Neuronal stem cell (in vitro differentiated cells): ENCODE results near the gene MRPS11.

Source experiments
- DNase-seq: peaks from one replicate; pipeline ENCODE4 v3.0.0-alpha.2; 2013; ENCODE audit warnings: low spot score
- H2AFZ ChIP-seq: one replicate; pipeline ENCODE4 v1.6.1; 2013; ENCODE audit warnings: mild to moderate bottlenecking, low read length, inconsistent platforms
- H2AK5ac ChIP-seq: 2 replicates; pipeline ENCODE4 v1.6.1; 2013; ENCODE audit warnings: low read depth, mild to moderate bottlenecking, inconsistent platforms, low read length, moderate library complexity, mixed read lengths
- H2BK120ac ChIP-seq: 2 replicates; pipeline ENCODE4 v1.6.1; 2013; ENCODE audit warnings: low read depth, mild to moderate bottlenecking, inconsistent platforms, low read length, moderate library complexity, mixed read lengths
- H2BK12ac ChIP-seq: one replicate; pipeline ENCODE4 v1.6.1; 2013; ENCODE audit warnings: low read length, inconsistent platforms
- H2BK15ac ChIP-seq: 2 replicates; pipeline ENCODE4 v1.6.1; 2013; ENCODE audit warnings: mild to moderate bottlenecking, low read length, inconsistent platforms, mixed read lengths
- H2BK5ac ChIP-seq: one replicate; pipeline ENCODE4 v1.6.1; 2013; ENCODE audit warnings: inconsistent platforms, mild to moderate bottlenecking, low read length, moderate library complexity
- H3K14ac ChIP-seq: one replicate; pipeline ENCODE4 v1.6.1; 2013; ENCODE audit warnings: low read length, inconsistent platforms
- H3K18ac ChIP-seq: 2 replicates; pipeline ENCODE4 v1.6.1; 2013; ENCODE audit warnings: low read length, inconsistent platforms
- H3K23ac ChIP-seq: 2 replicates; pipeline ENCODE4 v1.6.1; 2013; ENCODE audit warnings: low read depth, mild to moderate bottlenecking, mixed read lengths, low read length, inconsistent platforms; ENCODE audit not compliant: poor library complexity
- H3K27ac ChIP-seq: replicated peaks from 3 replicates; pipeline ENCODE4 v1.5.1; 2013; ENCODE audit warnings: low read length, inconsistent platforms
- H3K27me3 ChIP-seq, 3 experiments: 2 replicates each; pipeline ENCODE4 v1.6.1; 2013; ENCODE audit warnings: low read length in 3 of 3, mild to moderate bottlenecking in 2 of 3, inconsistent platforms in 1 of 3, low read depth in 1 of 3, mixed read lengths in 1 of 3, moderate library complexity in 1 of 3; ENCODE audit not compliant: control insufficient read depth in 3 of 3, insufficient read depth in 3 of 3
- H3K36me3 ChIP-seq, 2 donors: replicated peaks in 1 of 2; 2 replicates each; pipeline ENCODE4 v1.6.1; 2013; ENCODE audit warnings: low read length in 2 of 2; ENCODE audit not compliant: control insufficient read depth in 2 of 2, insufficient read depth in 2 of 2
- H3K4ac ChIP-seq: 2 replicates; pipeline ENCODE4 v1.6.1; 2013; ENCODE audit warnings: inconsistent platforms, mild to moderate bottlenecking, low read length, moderate library complexity
- H3K4me1 ChIP-seq, 2 donors: 1 replicate in 1 of 2; 2 replicates in 1 of 2; pipeline ENCODE4 v1.6.1; 2013; ENCODE audit warnings: low read length in 2 of 2, low read depth in 1 of 2; ENCODE audit not compliant: control insufficient read depth in 2 of 2, insufficient read depth in 1 of 2
- H3K4me2 ChIP-seq: one replicate; pipeline ENCODE4 v1.6.1; 2013; ENCODE audit warnings: mild to moderate bottlenecking, low read length, inconsistent platforms; ENCODE audit not compliant: insufficient read depth, poor library complexity, severe bottlenecking
- H3K4me3 ChIP-seq, 2 donors: 2 replicates each; pipeline ENCODE4 v1.5.1; 2013; ENCODE audit warnings: low read length in 2 of 2, mild to moderate bottlenecking in 2 of 2, inconsistent platforms in 1 of 2, moderate library complexity in 1 of 2
- H3K79me1 ChIP-seq: one replicate; pipeline ENCODE4 v1.6.1; 2013; ENCODE audit warnings: low read depth, mild to moderate bottlenecking, inconsistent platforms, low read length, moderate library complexity
- H3K9ac ChIP-seq: one replicate; pipeline ENCODE4 v1.6.1; 2013; ENCODE audit warnings: mild to moderate bottlenecking, low read depth, low read length, inconsistent platforms; ENCODE audit not compliant: poor library complexity
- H3K9me3 ChIP-seq, 2 donors: replicated peaks in 1 of 2; 2 replicates each; pipeline versions ENCODE3 to v1.6.1; 2013; ENCODE audit warnings: low read length in 2 of 2, mild to moderate bottlenecking in 2 of 2, inconsistent platforms in 1 of 2, low read depth in 1 of 2, mixed read lengths in 1 of 2, moderate library complexity in 1 of 2; ENCODE audit not compliant: control insufficient read depth in 2 of 2, insufficient read depth in 1 of 2
- H4K8ac ChIP-seq: one replicate; pipeline ENCODE4 v1.6.1; 2013; ENCODE audit warnings: low read depth, mild to moderate bottlenecking, inconsistent platforms, low read length, moderate library complexity
- H4K91ac ChIP-seq: one replicate; pipeline ENCODE4 v1.6.1; 2013; ENCODE audit warnings: low read length, low read depth, mild to moderate bottlenecking, inconsistent platforms; ENCODE audit not compliant: poor library complexity
- WGBS, 2 donors: extraction: QIAGEN DNeasy Blood & Tissue Kit; methylation state at CpG; one replicate each; pipeline ENCODE4 v1.1.7; 2013; ENCODE audit warnings: missing lambda C conversion rate in 2 of 2, mixed read lengths in 1 of 2; ENCODE audit not compliant: insufficient read length in 2 of 2, insufficient replicate concordance in 1 of 2; ENCODE audit errors: extremely low coverage in 2 of 2; 5-methylcytosine and 5-hydroxymethylcytosine counted together

Gene MRPS11

GRCh38 chr15:88498996-88499395 is 31.5 kb downstream of the MRPS11 start:
- H2BK5ac ChIP-seq = no peak overlapping the region
- H4K8ac ChIP-seq = no peak overlapping the region
- H3K14ac ChIP-seq = no peak overlapping the region
- no peak for DNase-seq
- no peak overlapping the region for H3K9ac ChIP-seq
- H3K23ac ChIP-seq = no peak overlapping the region
- no peak overlapping the region for H2BK15ac ChIP-seq
- peaks cover 0 to 15% of the 10 kb centered on the region in 2 donors for H3K36me3 ChIP-seq
- WGBS, 2 donors = no CpG with 5 or more reads among the region's 3 CpGs
- H3K27ac ChIP-seq = no peak overlapping the region
- H2AK5ac ChIP-seq = no peak overlapping the region
- no peaks in the 10 kb centered on the region for H3K27me3 ChIP-seq
- H2BK120ac ChIP-seq = no peak overlapping the region
- H2AFZ ChIP-seq = no peak overlapping the region
- H3K4me2 ChIP-seq = no peak overlapping the region
- no peaks in the 10 kb centered on the region for H3K79me1 ChIP-seq
- H4K91ac ChIP-seq = no peak overlapping the region
- H2BK12ac ChIP-seq = no peak overlapping the region
- H3K4me1 ChIP-seq = peaks cover 0 to 4% of the 10 kb centered on the region in 2 donors
- H3K4me3 ChIP-seq = no peak overlapping the region
- H3K18ac ChIP-seq = no peak overlapping the region
- H3K9me3 ChIP-seq = no peaks in the 10 kb centered on the region
- H3K4ac ChIP-seq = no peak overlapping the region

- no peak for DNase-seq
- H3K27ac ChIP-seq = no peak overlapping the region
- H3K4me3 ChIP-seq = no peak overlapping the region
- no peak overlapping the region for H2BK15ac ChIP-seq
- no CpG with 5 or more reads among the region's 1 CpG for WGBS, 2 donors
- H3K4ac ChIP-seq = no peak overlapping the region
- H2BK5ac ChIP-seq = no peak overlapping the region
- H4K91ac ChIP-seq = no peak overlapping the region
- no peak overlapping the region for H3K18ac ChIP-seq
- H3K79me1 ChIP-seq = no peaks in the 10 kb centered on the region
- no peak overlapping the region for H3K9ac ChIP-seq
- H3K23ac ChIP-seq = no peak overlapping the region
- no peaks in the 10 kb centered on the region for H3K4me1 ChIP-seq
- no peak overlapping the region for H4K8ac ChIP-seq
- no peak overlapping the region for H3K4me2 ChIP-seq
- H2BK12ac ChIP-seq = no peak overlapping the region
- H3K14ac ChIP-seq = no peak overlapping the region
- no peak overlapping the region for H2BK120ac ChIP-seq
- H3K9me3 ChIP-seq = no peaks in the 10 kb centered on the region
- H3K27me3 ChIP-seq = no peaks in the 10 kb centered on the region
- no peak overlapping the region for H2AK5ac ChIP-seq
- H3K36me3 ChIP-seq = peaks cover 1 to 69% of the 10 kb centered on the region in 2 donors
- H2AFZ ChIP-seq = no peak overlapping the region
Observed at GRCh38 chr15:88504445-88504844, 36.9 kb downstream of the MRPS11 start.

GRCh38 chr15:88505721-88506120 is 38.2 kb downstream of the MRPS11 start:
- WGBS, 2 donors = no CpG with 5 or more reads among the region's 2 CpGs
- H3K4me3 ChIP-seq = no peak overlapping the region
- no peak overlapping the region for H2BK5ac ChIP-seq
- peaks cover 1 to 80% of the 10 kb centered on the region in 2 donors for H3K36me3 ChIP-seq
- no peak overlapping the region for H2BK12ac ChIP-seq
- H2BK120ac ChIP-seq = no peak overlapping the region
- no peak overlapping the region for H3K4ac ChIP-seq
- DNase-seq = no peak
- H3K14ac ChIP-seq = no peak overlapping the region
- no peak overlapping the region for H4K8ac ChIP-seq
- no peak overlapping the region for H3K9ac ChIP-seq
- no peak overlapping the region for H3K23ac ChIP-seq
- H2AK5ac ChIP-seq = no peak overlapping the region
- no peaks in the 10 kb centered on the region for H3K4me1 ChIP-seq
- H3K4me2 ChIP-seq = no peak overlapping the region
- no peak overlapping the region for H2AFZ ChIP-seq
- H3K9me3 ChIP-seq = no peaks in the 10 kb centered on the region
- no peak overlapping the region for H2BK15ac ChIP-seq
- H4K91ac ChIP-seq = no peak overlapping the region
- no peaks in the 10 kb centered on the region for H3K27me3 ChIP-seq
- H3K79me1 ChIP-seq = no peaks in the 10 kb centered on the region
- H3K27ac ChIP-seq = no peak overlapping the region
- no peak overlapping the region for H3K18ac ChIP-seq

- Histone ChIP-seq H3K4me1 (no peaks in the 10 kb centered on the region), H3K4ac (no peak overlapping the region), H3K27me3 (no peaks in the 10 kb centered on the region), H2BK5ac (no peak overlapping the region), H3K14ac (no peak overlapping the region), H2AFZ (no peak overlapping the region), H3K36me3 (peaks cover 6 to 87% of the 10 kb centered on the region in 2 donors), H3K79me1 (no peaks in the 10 kb centered on the region), H3K4me2 (no peak overlapping the region), H3K9me3 (no peaks in the 10 kb centered on the region), H3K9ac (no peak overlapping the region), H3K23ac (no peak overlapping the region), H2BK12ac (no peak overlapping the region), H2BK120ac (no peak overlapping the region), H4K91ac (no peak overlapping the region), H2AK5ac (no peak overlapping the region), H3K4me3 (no peak overlapping the region), H4K8ac (no peak overlapping the region), H3K18ac (no peak overlapping the region), H2BK15ac (no peak overlapping the region), H3K27ac (no peak overlapping the region)
- no peak for DNase-seq
Observed at GRCh38 chr15:88506628-88507027, 39.1 kb downstream of the MRPS11 start.
